Kidney tubule cell (primary cell): Measurements from ENCODE around the gene USP34.
"Not testable (repeated sequence)": the region's sequence is repeated elsewhere in the genome, so short reads cannot be mapped to it uniquely, and the experiment has no call there.

ENCODE experiments used
- DNase-seq: peaks from one replicate; pipeline ENCODE4 v3.0.0-alpha.2; 2018; ENCODE audit warnings: low spot score

The USP34 gene

GRCh38 chr2:61182059-61182383 lies 288.9 kb downstream of the USP34 start:
- no peak for DNase-seq

GRCh38 chr2:61181382-61182058 lies 289.4 kb downstream of the USP34 start:
- no peak for DNase-seq

- DNase-seq = no peak
Measured at GRCh38 chr2:61180686-61181085, 290.2 kb downstream of the USP34 start.

- DNase-seq = peak; percentile 45
Measured at GRCh38 chr2:61179701-61180639, 290.9 kb downstream of the USP34 start.

- peak; percentile 46 for DNase-seq
Measured at GRCh38 chr2:61178603-61179545, 292.0 kb downstream of the USP34 start.

- DNase-seq = peak; percentile 30
Measured at GRCh38 chr2:61177727-61178549, 292.9 kb downstream of the USP34 start.

GRCh38 chr2:61176755-61177726 lies 293.8 kb downstream of the USP34 start:
- DNase-seq = peak; percentile 94

GRCh38 chr2:61175036-61175435 lies 295.9 kb downstream of the USP34 start:
- DNase-seq = no peak

- no peak for DNase-seq
Measured at GRCh38 chr2:61173116-61173515, 297.8 kb downstream of the USP34 start.

GRCh38 chr2:61172671-61173070 lies 298.2 kb downstream of the USP34 start:
- no peak for DNase-seq

GRCh38 chr2:61167579-61167978 lies 303.3 kb downstream of the USP34 start:
- peak; percentile 28 for DNase-seq

GRCh38 chr2:61165946-61166345 lies 304.9 kb downstream of the USP34 start:
- DNase-seq = no peak

GRCh38 chr2:61165082-61165481 lies 305.8 kb downstream of the USP34 start:
- not testable (repeated sequence) for DNase-seq

- no peak for DNase-seq
Measured at GRCh38 chr2:61162721-61163120, 308.2 kb downstream of the USP34 start.

GRCh38 chr2:61161888-61162287 lies 309.0 kb downstream of the USP34 start, which contains the start of gene C2orf74:
Gene C2orf74, plus strand, starts transcription at chr2:61162188. Its CDS starts 327 bp downstream, at chr2:61162515.
- DNase-seq = no peak

GRCh38 chr2:61158356-61158955 lies 312.4 kb downstream of the USP34 start:
- DNase-seq = no peak

- DNase-seq = no peak
Measured at GRCh38 chr2:61157371-61158003, 313.4 kb downstream of the USP34 start.

GRCh38 chr2:61151436-61151835 lies 319.5 kb downstream of the USP34 start:
- DNase-seq = peak; percentile 23

GRCh38 chr2:61149074-61149473 lies 321.8 kb downstream of the USP34 start:
- DNase-seq = no peak
